ENCODE measurements around the gene ASB7. TPM values are rescaled to one million over a fixed set of nuclear protein-coding genes. Genes with fewer than 3 reads are reported as not detected.
A peak's percentile ranks its signal among the peaks of the same experiment; 100 is the strongest.

The ASB7 gene
- total and polyA plus RNA-seq, 10 donors = 3.4 to 27.1 (median 16.2) TPM

- intact Hi-C loops (cut with DNase I; ENCODE audit: low total_unique reads) = no loop called here
- WGBS, 5 donors = 76 to 87% (median 79%) methylated on average over 6 of the region's 6 CpGs
- Histone ChIP-seq H3K4me1 (no peaks in the 10 kb centered on the region), H3K27me3 (replicated peaks in 1 of 7) (peaks cover 0 to 6% (median 0%) of the 10 kb centered on the region in 7 donors), H3K36me3 (no peaks in the 10 kb centered on the region), H3K9me3 (peaks cover 0 to 14% (median 0%) of the 10 kb centered on the region in 8 donors), H3K4me3 (no peak overlapping the region), H3K27ac (no peak overlapping the region)
- TF ChIP-seq POLR2A (IDR thresholded peaks at IDR 0.05) (no peak), POLR2AphosphoS5 (IDR thresholded peaks at IDR 0.05) (no peak)
- TF ChIP-seq, protein P1, sequence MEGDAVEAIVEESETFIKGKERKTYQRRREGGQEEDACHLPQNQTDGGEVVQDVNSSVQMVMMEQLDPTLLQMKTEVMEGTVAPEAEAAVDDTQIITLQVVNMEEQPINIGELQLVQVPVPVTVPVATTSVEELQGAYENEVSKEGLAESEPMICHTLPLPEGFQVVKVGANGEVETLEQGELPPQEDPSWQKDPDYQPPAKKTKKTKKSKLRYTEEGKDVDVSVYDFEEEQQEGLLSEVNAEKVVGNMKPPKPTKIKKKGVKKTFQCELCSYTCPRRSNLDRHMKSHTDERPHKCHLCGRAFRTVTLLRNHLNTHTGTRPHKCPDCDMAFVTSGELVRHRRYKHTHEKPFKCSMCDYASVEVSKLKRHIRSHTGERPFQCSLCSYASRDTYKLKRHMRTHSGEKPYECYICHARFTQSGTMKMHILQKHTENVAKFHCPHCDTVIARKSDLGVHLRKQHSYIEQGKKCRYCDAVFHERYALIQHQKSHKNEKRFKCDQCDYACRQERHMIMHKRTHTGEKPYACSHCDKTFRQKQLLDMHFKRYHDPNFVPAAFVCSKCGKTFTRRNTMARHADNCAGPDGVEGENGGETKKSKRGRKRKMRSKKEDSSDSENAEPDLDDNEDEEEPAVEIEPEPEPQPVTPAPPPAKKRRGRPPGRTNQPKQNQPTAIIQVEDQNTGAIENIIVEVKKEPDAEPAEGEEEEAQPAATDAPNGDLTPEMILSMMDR (IDR thresholded peaks at IDR 0.05 in 8 of 11, conservative IDR thresholded peaks at IDR 0.05 in 3 of 11) = no peak
- DNase-seq = no peak
These were observed 78.3 kb downstream of the ASB7 start for GRCh38 chr15:100680726-100681125.

GRCh38 chr15:100681335-100681746 lies 79.0 kb downstream of the ASB7 start:
- no peaks in the 10 kb centered on the region for H3K4me1 ChIP-seq
- TF ChIP-seq POLR2AphosphoS5 (IDR thresholded peaks at IDR 0.05) (no peak), POLR2A (IDR thresholded peaks at IDR 0.05) (no peak)
- TF ChIP-seq, protein P1 (IDR thresholded peaks at IDR 0.05 in 8 of 11, conservative IDR thresholded peaks at IDR 0.05 in 3 of 11) = no peak
- H3K9me3 ChIP-seq = peaks cover 0 to 14% (median 0%) of the 10 kb centered on the region in 8 donors
- no peak for DNase-seq
- H3K27me3 ChIP-seq (replicated peaks in 1 of 7) = peaks cover 0 to 12% (median 0%) of the 10 kb centered on the region in 7 donors
- no peak overlapping the region for H3K27ac ChIP-seq
- H3K36me3 ChIP-seq = no peaks in the 10 kb centered on the region
- intact Hi-C loops (cut with DNase I; ENCODE audit: low total_unique reads) = no loop called here
- H3K4me3 ChIP-seq = no peak overlapping the region
- 78 to 92% (median 79%) methylated on average over 3 of the region's 3 CpGs for WGBS, 5 donors

DNA sequence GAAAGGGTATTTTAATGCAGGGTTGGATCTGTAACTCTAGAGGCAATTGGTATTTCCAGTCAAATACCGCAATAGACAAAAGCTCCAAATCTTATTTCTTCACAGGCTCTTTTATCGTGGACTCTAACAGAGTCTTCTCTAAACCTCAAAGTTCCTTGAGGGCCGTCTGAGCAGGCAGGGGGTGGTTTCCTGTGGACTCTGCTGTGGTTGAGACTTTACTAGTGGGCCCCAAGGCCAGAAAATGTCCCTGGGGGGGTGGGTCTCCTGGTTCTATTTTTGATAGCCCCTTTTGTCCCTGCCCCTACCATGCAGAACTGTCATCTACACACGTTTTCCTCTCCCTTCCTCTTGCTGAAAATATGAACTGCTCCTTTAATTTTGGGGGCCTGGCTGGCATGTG lies 80.1 kb downstream of the ASB7 start:
- H3K9me3 ChIP-seq = peaks cover 0 to 14% (median 0%) of the 10 kb centered on the region in 8 donors
- no peak for DNase-seq
- no peaks in the 10 kb centered on the region for H3K4me1 ChIP-seq
- TF ChIP-seq, protein P1 (IDR thresholded peaks at IDR 0.05 in 8 of 11, conservative IDR thresholded peaks at IDR 0.05 in 3 of 11) = no peak
- TF ChIP-seq POLR2A (IDR thresholded peaks at IDR 0.05) = no peak
- TF ChIP-seq POLR2AphosphoS5 (IDR thresholded peaks at IDR 0.05) = no peak
- intact Hi-C loops (cut with DNase I; ENCODE audit: low total_unique reads) = no loop called here
- H3K36me3 ChIP-seq = no peaks in the 10 kb centered on the region
- H3K4me3 ChIP-seq = no peak overlapping the region
- 14 to 38% (median 29%) methylated on average over 4 of the region's 4 CpGs for WGBS, 5 donors
- H3K27me3 ChIP-seq (replicated peaks in 1 of 7) = peaks cover 0 to 17% (median 0%) of the 10 kb centered on the region in 7 donors
- no peak overlapping the region for H3K27ac ChIP-seq

GRCh38 chr15:100683434-100683833 lies 81.0 kb downstream of the ASB7 start:
- no peak overlapping the region for H3K4me3 ChIP-seq
- H3K36me3 ChIP-seq = no peaks in the 10 kb centered on the region
- H3K4me1 ChIP-seq = peaks cover 0 to 8% (median 0%) of the 10 kb centered on the region in 6 donors
- WGBS, 5 donors = 72 to 87% (median 85%) methylated on average over 6 of the region's 6 CpGs
- peak; percentile 41 for DNase-seq
- no peak overlapping the region for H3K27ac ChIP-seq
- peaks cover 0 to 14% (median 0%) of the 10 kb centered on the region in 8 donors for H3K9me3 ChIP-seq
- H3K27me3 ChIP-seq (replicated peaks in 1 of 7) = peaks cover 0 to 17% (median 0%) of the 10 kb centered on the region in 7 donors
- intact Hi-C loops (cut with DNase I; ENCODE audit: low total_unique reads) = no loop called here
- TF ChIP-seq POLR2AphosphoS5 (IDR thresholded peaks at IDR 0.05) = no peak
- TF ChIP-seq, protein P1 (IDR thresholded peaks at IDR 0.05 in 8 of 11, conservative IDR thresholded peaks at IDR 0.05 in 3 of 11) = no peak
- no peak for TF ChIP-seq POLR2A (IDR thresholded peaks at IDR 0.05)
